HFFc6 (cell line): ENCODE data around the gene GAST. TPM values are rescaled to one million over a fixed set of nuclear protein-coding genes. Genes with fewer than 3 reads are reported as not detected.
A peak's percentile ranks its signal among the peaks of the same experiment; 100 is the strongest.

Experiments
- DNase-seq: peaks from one replicate; pipeline ENCODE4 v3.0.0-alpha.2; 2018
- H3K27ac Mint-ChIP-seq: 2 replicates; pipeline ENCODE4 v1.8.0; 2020; ENCODE audit warnings: mild to moderate bottlenecking, mixed read lengths
- H3K27me3 Mint-ChIP-seq: 2 replicates; pipeline ENCODE4 v1.8.0; 2021; ENCODE audit warnings: mild to moderate bottlenecking, moderate library complexity, mixed read lengths; ENCODE audit not compliant: insufficient read depth
- H3K36me3 Mint-ChIP-seq: 2 replicates; pipeline ENCODE4 v1.8.0; 2021; ENCODE audit warnings: low read depth, mixed read lengths
- H3K4me1 Mint-ChIP-seq: 2 replicates; pipeline ENCODE4 v1.8.0; 2020; ENCODE audit warnings: low read depth, mixed read lengths
- H3K4me3 Mint-ChIP-seq: 2 replicates; pipeline ENCODE4 v1.8.0; 2020; ENCODE audit warnings: mild to moderate bottlenecking, moderate library complexity, mixed read lengths
- H3K9me3 Mint-ChIP-seq: 2 replicates; pipeline ENCODE4 v1.8.0; 2020; ENCODE audit warnings: mild to moderate bottlenecking, mixed read lengths
- CTCF ChIP-seq: fragments of 200-600 bp; sonication (generic); IDR thresholded peaks from 2 replicates; pipeline ENCODE4 v1.5.0; 2021; ENCODE audit warnings: antibody characterized with exemption, mild to moderate bottlenecking
- total RNA-seq, 6 experiments: library from RNA; stranded (reverse); fragmentation: NEBNext Ultra II Directional; extraction: Animal tissue kit (Norgen Biotek cat#: 25700); gene quantifications; 2 replicates in 1 of 6; 3 replicates in 5 of 6; pipeline ENCODE4 v1.2.3, GENCODE V29; 2021

The GAST gene
- total RNA-seq, 6 experiments from 2014 or later: not detected

GRCh38 chr17:41710472-41711090 lies 1.6 kb upstream of the GAST start:
- H3K4me1 Mint-ChIP-seq: peaks cover 10% of the 10 kb centered on the region
- no peak for TF ChIP-seq CTCF
- H3K27ac Mint-ChIP-seq: peak overlapping the region; percentile 20; the same call in 1 of the 2 replicates
- no peak overlapping the region for H3K4me3 Mint-ChIP-seq
- no peaks in the 10 kb centered on the region for H3K36me3 Mint-ChIP-seq
- peaks cover 22% of the 10 kb centered on the region for H3K27me3 Mint-ChIP-seq
- DNase-seq: peak; percentile 74
- H3K9me3 Mint-ChIP-seq: no peaks in the 10 kb centered on the region

- peaks cover 8% of the 10 kb centered on the region for H3K4me1 Mint-ChIP-seq
- no peak overlapping the region; the same call in 1 of the 2 replicates for H3K27ac Mint-ChIP-seq
- no peak for TF ChIP-seq CTCF
- H3K27me3 Mint-ChIP-seq: peaks cover 21% of the 10 kb centered on the region
- no peaks in the 10 kb centered on the region for H3K9me3 Mint-ChIP-seq
- peak overlapping the region; percentile 32; the same call in 1 of the 2 replicates for H3K4me3 Mint-ChIP-seq
- DNase-seq: peak; percentile 52
- no peaks in the 10 kb centered on the region for H3K36me3 Mint-ChIP-seq
These were observed 5.5 kb downstream of the GAST start for GRCh38 chr17:41717408-41718286.

- Mint-ChIP-seq H3K4me1 (peaks cover 8% of the 10 kb centered on the region), H3K4me3 (no peak overlapping the region), H3K27me3 (peaks cover 26% of the 10 kb centered on the region), H3K36me3 (no peaks in the 10 kb centered on the region), H3K27ac (no peak overlapping the region), H3K9me3 (no peaks in the 10 kb centered on the region)
- DNase-seq: no peak
- TF ChIP-seq CTCF: no peak
These were observed 6.1 kb downstream of the GAST start for GRCh38 chr17:41718287-41718645.

- Mint-ChIP-seq H3K27me3 (peaks cover 28% of the 10 kb centered on the region), H3K27ac (no peak overlapping the region), H3K4me3 (no peak overlapping the region)
These were observed 10.1 kb downstream of the GAST start for GRCh38 chr17:41722231-41722630.

More at GRCh38 chr17:41722231-41722630, 10.1 kb downstream of the GAST start:
- Mint-ChIP-seq H3K4me1 (peaks cover 8% of the 10 kb centered on the region), H3K36me3 (no peaks in the 10 kb centered on the region), H3K9me3 (no peaks in the 10 kb centered on the region)
- no peak for DNase-seq
- TF ChIP-seq CTCF: no peak
